Measurements from ENCODE around the gene FRMD4A.

- TF ChIP-seq CTCF (optimal IDR thresholded peaks at IDR 0.05 in 1 of 3, IDR thresholded peaks at IDR 0.05 in 1 of 3, conservative IDR thresholded peaks at IDR 0.05 in 1 of 3; ENCODE audit: extremely low read depth in 1 of 3, insufficient read depth in 2 of 3, low read length in 3 of 3) = no peak
- no peak for TF ChIP-seq EZH2 (IDR thresholded peaks at IDR 0.05; ENCODE audit: low read length)
Measured at GRCh38 chr10:13844651-13845050, 486.1 kb downstream of the FRMD4A start.
